K562 (cell line): ENCODE results near the gene TUBGCP6. TPM values are rescaled to one million over a fixed set of nuclear protein-coding genes. Genes with fewer than 3 reads are reported as not detected.

Experiments used
- ATAC-seq: fragments of 200-7000 bp; cut with Tn5 transposase; 3 replicates; pipeline ENCODE4 v1.9.1; 2020; ENCODE audit warnings: moderate library complexity
- BruUV-seq: library from RNA; stranded (reverse); fragments of 400-500 nt; replicated peaks from 2 replicates; lab custom pipeline; 2021; lab: Mats Ljungman, UMichigan
- CTCF ChIA-PET: fragments of 300-600 bp; formaldehyde crosslinking; extraction: SDS; loops from one replicate; lab custom pipeline; 2021; ENCODE audit warnings: low intra/inter-chr PET ratio; lab: Yijun Ruan, JAX
- POLR2A ChIA-PET: fragments of 300-600, 350-650 bp; sonication (Branson Sonifier 250); formaldehyde crosslinking; extraction: SDS; loops from one replicate; lab custom pipeline; 2021; ENCODE audit warnings: antibody characterized with exemption, inconsistent platforms; lab: Yijun Ruan, JAX
- DNase-seq, 4 experiments: peaks; one replicate each; pipeline versions ENCODE4 v3.0.0 to v3.0.0-alpha.2; 2011 to 2018; ENCODE audit warnings: low spot score in 3 of 4, mixed read lengths in 3 of 4; ENCODE audit errors: extremely low read depth in 1 of 4
- FAIRE-seq: peaks from 2 replicates; lab custom pipeline; 2011; peaks lifted over from hg19 to GRCh38; lab: Jason Lieb, UNC
- H2AFZ ChIP-seq: 2 replicates; pipeline ENCODE4 v1.6.0; 2011; ENCODE audit warnings: low read depth, low read length, control low read depth, inconsistent platforms
- H3K27ac ChIP-seq: fragments of 200-600 bp; 3 replicates; pipeline ENCODE4 v1.8.0; 2011; ENCODE audit warnings: low read depth, mild to moderate bottlenecking, control low read depth, inconsistent platforms, low read length, moderate library complexity, mixed read lengths; ENCODE audit errors: extremely low read depth
- H3K27me3 ChIP-seq, 2 experiments: fragments of 300-600 bp in 1 of 2; 2 replicates in 1 of 2; 3 replicates in 1 of 2; pipeline versions ENCODE4 v1.6.0 to v1.8.0; 2011; ENCODE audit warnings: inconsistent platforms in 2 of 2, low read length in 2 of 2, mild to moderate bottlenecking in 1 of 2, mixed read lengths in 1 of 2, moderate library complexity in 1 of 2; ENCODE audit not compliant: control insufficient read depth in 2 of 2, insufficient read depth in 2 of 2
- H3K36me3 ChIP-seq: fragments of 300-600 bp; 3 replicates; pipeline ENCODE4 v1.8.0; 2011; ENCODE audit warnings: mild to moderate bottlenecking, low read length, inconsistent platforms; ENCODE audit not compliant: control insufficient read depth, insufficient read depth
- H3K4me1 ChIP-seq, 2 experiments: fragments of 200-600 bp in 1 of 2; replicated peaks in 1 of 2; 2 replicates in 1 of 2; 3 replicates in 1 of 2; pipeline versions ENCODE4 v1.5.1 to v1.8.0; 2011; ENCODE audit warnings: inconsistent platforms in 2 of 2, low read length in 2 of 2, mild to moderate bottlenecking in 1 of 2, mixed read lengths in 1 of 2, moderate library complexity in 1 of 2; ENCODE audit not compliant: control insufficient read depth in 2 of 2, insufficient read depth in 2 of 2
- H3K4me2 ChIP-seq: 2 replicates; pipeline ENCODE4 v1.6.1; 2011; ENCODE audit warnings: low read length, control low read depth, inconsistent platforms, mixed read lengths; ENCODE audit not compliant: insufficient read depth
- H3K4me3 ChIP-seq: fragments of 200-600 bp; sonication (generic), shearing (Covaris generic); 2 replicates; pipeline ENCODE4 v1.5.1; 2016; ENCODE audit warnings: control low read depth, inconsistent platforms
- H3K79me2 ChIP-seq: fragments of 200-600 bp; 3 replicates; pipeline ENCODE4 v1.8.0; 2011; ENCODE audit warnings: low read length, inconsistent platforms; ENCODE audit not compliant: control insufficient read depth, insufficient read depth
- H3K9ac ChIP-seq, 2 experiments: 2 replicates each; pipeline versions ENCODE4 v1.6.0 to v1.6.1; 2011; ENCODE audit warnings: low read depth in 2 of 2, low read length in 2 of 2, control low read depth in 1 of 2, inconsistent platforms in 1 of 2, mild to moderate bottlenecking in 1 of 2, mixed read lengths in 1 of 2; ENCODE audit not compliant: insufficient read depth in 1 of 2
- H3K9me1 ChIP-seq: one replicate; pipeline ENCODE4 v1.6.0; 2011; ENCODE audit warnings: inconsistent platforms, mild to moderate bottlenecking, low read length, moderate library complexity; ENCODE audit not compliant: control insufficient read depth, insufficient read depth
- H3K9me3 ChIP-seq: replicated peaks from 2 replicates; pipeline ENCODE4 v1.5.1; 2011; ENCODE audit warnings: low read depth, low read length, inconsistent platforms; ENCODE audit not compliant: control insufficient read depth, insufficient read depth
- H4K20me1 ChIP-seq: replicated peaks from 2 replicates; pipeline ENCODE4 v1.6.1; 2011; ENCODE audit warnings: low read length, inconsistent platforms, mixed read lengths; ENCODE audit not compliant: control insufficient read depth, insufficient read depth
- BCL6 ChIP-seq: fragments of 250-450 bp; sonication (Bioruptor Pico); IDR thresholded peaks from 2 replicates; pipeline ENCODE4 v1.4.0; 2020
- ELF2 ChIP-seq: fragments of 250-450 bp; sonication (Bioruptor Pico); IDR thresholded peaks from 2 replicates; pipeline ENCODE4 v1.5.0; 2021; ENCODE audit warnings: mild to moderate bottlenecking
- GATA2 ChIP-seq: sonication (generic); formaldehyde crosslinking; IDR thresholded peaks from 2 replicates; pipeline ENCODE4 v1.4.0; 2020; ENCODE audit warnings: mild to moderate bottlenecking, missing genetic modification reagents
- MAX ChIP-seq: sonication (generic); formaldehyde crosslinking; IDR thresholded peaks from 2 replicates; pipeline ENCODE4 v1.9.0; 2022; ENCODE audit warnings: mild to moderate bottlenecking, missing genetic modification reagents
- MYC ChIP-seq, 2 experiments: fragments of 250-450 bp in 1 of 2; sonication (Bioruptor Pico) in 1 of 2; IDR thresholded peaks; 2 replicates each; pipeline versions ENCODE4 v1.5.1 to v1.6.1; 2012 to 2021; ENCODE audit warnings: low read depth in 2 of 2, borderline replicate concordance in 1 of 2, improper control_type of control experiment in 1 of 2, low read length in 1 of 2, mild to moderate bottlenecking in 1 of 2, moderate library complexity in 1 of 2
- POLR3G ChIP-seq: IDR thresholded peaks from 2 replicates; pipeline ENCODE4 v1.6.1; 2011; ENCODE audit not compliant: insufficient read length, insufficient replicate concordance; ENCODE audit errors: extremely low read depth
- SREBF2 ChIP-seq: sonication (generic); formaldehyde crosslinking; IDR thresholded peaks from 2 replicates; pipeline ENCODE4 v1.4.0; 2020; ENCODE audit warnings: mild to moderate bottlenecking, missing genetic modification reagents
- TCF7 ChIP-seq: sonication (generic); IDR thresholded peaks from 2 replicates; pipeline ENCODE4 v1.6.1; 2016; ENCODE audit warnings: antibody characterized with exemption, borderline replicate concordance
- ZFX ChIP-seq: sonication (generic); formaldehyde crosslinking; IDR thresholded peaks from 2 replicates; pipeline ENCODE4 v1.8.0; 2022; ENCODE audit warnings: mild to moderate bottlenecking, missing genetic modification reagents, moderate library complexity
- ZKSCAN1 ChIP-seq: fragments of 150-350 bp; IDR thresholded peaks from 2 replicates; pipeline ENCODE4 v1.6.1; 2016; ENCODE audit warnings: low read depth, low read length
- ZNF253 ChIP-seq: fragments of 250-450 bp; sonication (Bioruptor Pico); conservative IDR thresholded peaks from 2 replicates; pipeline ENCODE4 v1.6.1; 2021; ENCODE audit warnings: mild to moderate bottlenecking
- ZNF717 ChIP-seq: fragments of 250-450 bp; sonication (Bioruptor Pico); IDR thresholded peaks from 2 replicates; pipeline ENCODE4 v1.5.0; 2021
- WGBS: fragments of 100-300 bp; shearing (Covaris generic); methylation state at CpG from one replicate; pipeline ENCODE4 v1.1.6; 2016; ENCODE audit warnings: low coverage, mixed read lengths; ENCODE audit not compliant: insufficient coverage; ENCODE audit errors: missing lambda C conversion rate; 5-methylcytosine and 5-hydroxymethylcytosine counted together
- in situ Hi-C: fragments of 300-500 bp; cut with MboI; formaldehyde crosslinking; loops from 4 replicates; pipeline ENCODE4 v1.15.0; 2018; ENCODE audit warnings: inconsistent platforms, mixed read lengths
- intact Hi-C: fragments of 100-400 bp; cut with micrococcal nuclease; formaldehyde crosslinking; loops from 2 replicates; pipeline ENCODE4 v1.14.2; 2022
- polyA plus RNA-seq, 8 experiments: library from polyadenylated mRNA; depleted of rRNA in 4 of 8; stranded (reverse) in 5 of 8; unstranded in 3 of 8; fragments of >200 nt; fragmentation: Nextera tagmentation in 2 of 8; fragmentation: Illumina TruSeq in 1 of 8; extraction: Ambion mirVana in 2 of 8; extraction: Trizol in 1 of 8; gene quantifications; 2 replicates each; pipeline versions ENCODE4 v1.2.1 to v1.2.3, GENCODE V29; 2011 to 2014; ENCODE audit warnings: inconsistent platforms in 1 of 8, missing spikeins in 1 of 8
- total RNA-seq, 7 experiments: library from RNA; depleted of rRNA in 6 of 7; stranded (reverse); fragments of >200 nt in 6 of 7; fragmentation: Illumina TruSeq in 2 of 7; extraction: Trizol in 2 of 7; gene quantifications; 2 replicates each; pipeline versions ENCODE4 v1.2.1 to v1.2.3, GENCODE V29; 2011 to 2021; ENCODE audit warnings: low replicate concordance in 1 of 7
- TF ChIP-seq, protein P1 (sequence below): sonication (generic); formaldehyde crosslinking; IDR thresholded peaks from 2 replicates; pipeline ENCODE4 v1.8.1; 2023; ENCODE audit warnings: mild to moderate bottlenecking, missing genetic modification reagents
- TF ChIP-seq, protein P2 (sequence below): fragments of 450-650 bp; formaldehyde crosslinking; IDR thresholded peaks from 2 replicates; pipeline ENCODE4 v1.4.0; 2022; ENCODE audit warnings: mild to moderate bottlenecking, moderate library complexity

Gene TUBGCP6
- total and polyA plus RNA-seq, 9 of the 15 experiments (the other 6 are each of a cell fraction or from before 2014, with no cell fraction given), result 0.76 to 33.0 (median 10.1) TPM

DNA sequence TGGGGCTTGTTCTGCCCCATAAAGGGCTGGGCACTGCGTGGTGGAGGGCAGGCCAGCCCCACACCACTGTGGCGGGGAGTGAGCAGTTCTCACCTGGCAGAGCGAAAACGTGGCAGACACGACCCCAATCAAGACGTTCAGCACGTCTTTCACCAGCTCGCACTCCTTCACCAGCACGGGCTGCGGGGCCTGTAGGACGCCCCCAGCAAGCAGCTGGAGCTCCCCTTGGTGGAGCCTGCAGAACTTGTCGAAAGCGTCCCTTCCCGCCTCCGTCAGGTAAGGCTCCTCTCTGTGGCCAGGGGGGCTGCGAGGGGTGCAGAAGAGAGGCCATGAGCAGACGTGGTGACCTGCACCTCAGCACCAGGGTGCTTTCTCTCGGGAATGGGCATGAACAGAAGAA is 11.6 kb downstream of the TUBGCP6 start:
- ATAC-seq (no peak), FAIRE-seq (no peak), DNase-seq (no peak)
- Histone ChIP-seq H3K36me3 (peaks cover 23% of the 10 kb centered on the region; the same call in 2 of the 3 replicates), H3K9me1 (no peaks in the 10 kb centered on the region), H3K79me2 (peaks cover 28% of the 10 kb centered on the region), H3K9me3 (no peaks in the 10 kb centered on the region; the same call in 1 of the 2 replicates), H3K4me1 (peaks cover 0 to 8% of the 10 kb centered on the region in 2 experiments; a peak in 2 of 5 replicates), H4K20me1 (no peaks in the 10 kb centered on the region), H3K4me2 (no peak overlapping the region), H3K27ac (no peak overlapping the region), H3K27me3 (no peaks in the 10 kb centered on the region), H3K4me3 (no peak overlapping the region), H3K9ac (no peak overlapping the region), H2AFZ (no peak overlapping the region)
- POLR2A ChIA-PET, result interaction anchor here (1.0 to 2.2 kb wide), 2 partner anchors 9 to 95 kb away, joined by 3 to 5 read pairs; no protein-coding TSS in a partner anchor
- BruUV-seq, result no TSS peak
- TF ChIP-seq, protein P1, sequence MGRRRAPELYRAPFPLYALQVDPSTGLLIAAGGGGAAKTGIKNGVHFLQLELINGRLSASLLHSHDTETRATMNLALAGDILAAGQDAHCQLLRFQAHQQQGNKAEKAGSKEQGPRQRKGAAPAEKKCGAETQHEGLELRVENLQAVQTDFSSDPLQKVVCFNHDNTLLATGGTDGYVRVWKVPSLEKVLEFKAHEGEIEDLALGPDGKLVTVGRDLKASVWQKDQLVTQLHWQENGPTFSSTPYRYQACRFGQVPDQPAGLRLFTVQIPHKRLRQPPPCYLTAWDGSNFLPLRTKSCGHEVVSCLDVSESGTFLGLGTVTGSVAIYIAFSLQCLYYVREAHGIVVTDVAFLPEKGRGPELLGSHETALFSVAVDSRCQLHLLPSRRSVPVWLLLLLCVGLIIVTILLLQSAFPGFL (CRISPR knock-in tag), result no peak
- TF ChIP-seq, protein P2, sequence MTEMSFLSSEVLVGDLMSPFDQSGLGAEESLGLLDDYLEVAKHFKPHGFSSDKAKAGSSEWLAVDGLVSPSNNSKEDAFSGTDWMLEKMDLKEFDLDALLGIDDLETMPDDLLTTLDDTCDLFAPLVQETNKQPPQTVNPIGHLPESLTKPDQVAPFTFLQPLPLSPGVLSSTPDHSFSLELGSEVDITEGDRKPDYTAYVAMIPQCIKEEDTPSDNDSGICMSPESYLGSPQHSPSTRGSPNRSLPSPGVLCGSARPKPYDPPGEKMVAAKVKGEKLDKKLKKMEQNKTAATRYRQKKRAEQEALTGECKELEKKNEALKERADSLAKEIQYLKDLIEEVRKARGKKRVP (CRISPR knock-in tag), result no peak
- TF ChIP-seq ZNF253 (CRISPR knock-in tag) (no peak), GATA2 (CRISPR knock-in tag) (no peak), ZKSCAN1 (no peak), POLR3G (no peak), TCF7 (no peak), BCL6 (no peak), ELF2 (no peak), MAX (CRISPR knock-in tag) (no peak), ZFX (CRISPR knock-in tag) (no peak), MYC (IDR thresholded peaks at IDR 0.05; ENCODE audit: low read depth, low read length) (no peak), MYC (CRISPR knock-in tag; IDR thresholded peaks at IDR 0.05; ENCODE audit: borderline replicate concordance, low read depth) (no peak), SREBF2 (CRISPR knock-in tag) (no peak), ZNF717 (no peak)
- CTCF ChIA-PET, result no interaction called here
- 91% methylated on average over 7 of the region's 18 CpGs for WGBS
- in situ Hi-C loops (no loop called here), intact Hi-C loops (no loop called here)
